Gastrocnemius medialis (tissue), 4 donors: ENCODE results near the gene FBXW11. TPM values are rescaled to one million over a fixed set of nuclear protein-coding genes. Genes with fewer than 3 reads are reported as not detected.

Experiments used
- ATAC-seq, 2 donors: fragments of 150-250 bp; one replicate each; pipeline ENCODE4 v1.9.1; 2016
- DNase-seq, 2 donors: peaks; one replicate each; pipeline ENCODE4 v3.0.0-alpha.2; 2019
- H3K27ac ChIP-seq, 4 donors: fragments of 200-600 bp; sonication (generic); 1 replicate in 1 of 4; 2 replicates in 3 of 4; pipeline ENCODE4 v1.5.1; 2016 to 2018; ENCODE audit warnings: mild to moderate bottlenecking in 2 of 4, moderate library complexity in 1 of 4
- H3K27me3 ChIP-seq, 3 donors: fragments of 200-600 bp; sonication (generic) in 2 of 3; 1 replicate in 1 of 3; 2 replicates in 2 of 3; pipeline versions ENCODE4 v1.5.1 to v1.6.0; 2016 to 2019; ENCODE audit warnings: mild to moderate bottlenecking in 1 of 3, moderate library complexity in 1 of 3
- H3K36me3 ChIP-seq, 2 donors: fragments of 200-600 bp; sonication (generic) in 1 of 2; one replicate each; pipeline ENCODE4 v1.5.1; 2017 to 2018
- H3K4me1 ChIP-seq, 2 donors: fragments of 200-600 bp; sonication (generic) in 1 of 2; one replicate each; pipeline ENCODE4 v1.5.1; 2016 to 2017; ENCODE audit warnings: mild to moderate bottlenecking in 2 of 2
- H3K4me3 ChIP-seq, 4 donors: fragments of 200-600 bp; sonication (generic) in 3 of 4; 1 replicate in 1 of 4; 2 replicates in 3 of 4; pipeline ENCODE4 v1.5.1; 2016 to 2019; ENCODE audit warnings: mild to moderate bottlenecking in 2 of 4
- H3K9me3 ChIP-seq, 3 donors: fragments of 200-600 bp; sonication (generic) in 2 of 3; 1 replicate in 1 of 3; 2 replicates in 2 of 3; pipeline ENCODE4 v1.5.1; 2016 to 2019
- POLR2A ChIP-seq, 2 donors: fragments of 450-650 bp; IDR thresholded peaks; one replicate each; pipeline ENCODE4 v1.6.1; 2017; ENCODE audit warnings: antibody characterized with exemption in 2 of 2, mild to moderate bottlenecking in 2 of 2, moderate library complexity in 2 of 2
- in situ Hi-C, 4 donors: fragments of 200-750 bp; cut with MboI; loops; one replicate each; pipeline versions ENCODE4 v1.15.0 to v1.8.0; 2017; ENCODE audit warnings: low sequenced_read_pairs in 4 of 4
- intact Hi-C: fragments of 100-400 bp; cut with DNase I; formaldehyde crosslinking; loops from one replicate; pipeline ENCODE4 v1.15.1; 2023; ENCODE audit warnings: low total_unique reads
- total RNA-seq, 4 donors: library from RNA; depleted of rRNA; stranded (reverse); fragments of >200 nt; gene quantifications; one replicate each; pipeline versions ENCODE4 v1.1.0 to v1.2.3, GENCODE V29; 2016
- TF ChIP-seq, protein P1 (sequence below), 5 experiments: fragments of 450-650 bp in 3 of 5; fragments of 200-600 bp in 2 of 5; sonication (generic) in 2 of 5; IDR thresholded peaks in 4 of 5; conservative IDR thresholded peaks in 1 of 5; 1 replicate in 4 of 5; 2 replicates in 1 of 5; pipeline ENCODE4 v1.5.1; 2016 to 2019; ENCODE audit warnings: antibody characterized with exemption in 5 of 5, mild to moderate bottlenecking in 3 of 5, moderate library complexity in 3 of 5

Gene FBXW11
- total RNA-seq, 4 donors from 2014 or later = 68.5 to 80.8 (median 72.2) TPM

DNA sequence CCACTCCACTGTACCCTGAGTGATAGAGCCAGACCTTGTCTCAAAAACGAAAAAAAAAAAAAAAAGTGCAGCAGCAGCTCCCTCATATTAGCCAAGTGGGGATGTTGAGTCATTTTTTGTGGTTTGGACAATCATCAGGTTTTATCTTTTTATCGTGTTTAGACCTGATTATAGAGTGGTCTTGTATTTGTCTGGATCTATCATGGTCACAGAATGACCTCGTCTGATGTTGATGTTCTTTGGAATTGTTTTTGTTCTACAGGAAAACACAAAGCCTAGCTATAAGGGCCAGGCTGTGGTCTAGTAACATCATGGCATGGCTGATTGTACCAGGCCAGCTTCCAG lies 1.6 kb upstream of the FBXW11 start:
- in situ Hi-C loops (no loop called here), intact Hi-C loops (no loop called here)
- Histone ChIP-seq H3K27me3 (no peaks in the 10 kb centered on the region), H3K9me3 (no peaks in the 10 kb centered on the region), H3K4me3 (no peak overlapping the region), H3K36me3 (no peaks in the 10 kb centered on the region), H3K27ac (no peak overlapping the region), H3K4me1 (peaks cover 35 to 36% of the 10 kb centered on the region in 2 donors)
- no peak for ATAC-seq
- DNase-seq = no peak
- TF ChIP-seq, protein P1, sequence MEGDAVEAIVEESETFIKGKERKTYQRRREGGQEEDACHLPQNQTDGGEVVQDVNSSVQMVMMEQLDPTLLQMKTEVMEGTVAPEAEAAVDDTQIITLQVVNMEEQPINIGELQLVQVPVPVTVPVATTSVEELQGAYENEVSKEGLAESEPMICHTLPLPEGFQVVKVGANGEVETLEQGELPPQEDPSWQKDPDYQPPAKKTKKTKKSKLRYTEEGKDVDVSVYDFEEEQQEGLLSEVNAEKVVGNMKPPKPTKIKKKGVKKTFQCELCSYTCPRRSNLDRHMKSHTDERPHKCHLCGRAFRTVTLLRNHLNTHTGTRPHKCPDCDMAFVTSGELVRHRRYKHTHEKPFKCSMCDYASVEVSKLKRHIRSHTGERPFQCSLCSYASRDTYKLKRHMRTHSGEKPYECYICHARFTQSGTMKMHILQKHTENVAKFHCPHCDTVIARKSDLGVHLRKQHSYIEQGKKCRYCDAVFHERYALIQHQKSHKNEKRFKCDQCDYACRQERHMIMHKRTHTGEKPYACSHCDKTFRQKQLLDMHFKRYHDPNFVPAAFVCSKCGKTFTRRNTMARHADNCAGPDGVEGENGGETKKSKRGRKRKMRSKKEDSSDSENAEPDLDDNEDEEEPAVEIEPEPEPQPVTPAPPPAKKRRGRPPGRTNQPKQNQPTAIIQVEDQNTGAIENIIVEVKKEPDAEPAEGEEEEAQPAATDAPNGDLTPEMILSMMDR (IDR thresholded peaks at IDR 0.05 in 4 of 5, conservative IDR thresholded peaks at IDR 0.05 in 1 of 5) = no peak
- TF ChIP-seq POLR2A (IDR thresholded peaks at IDR 0.05) = no peak

DNA sequence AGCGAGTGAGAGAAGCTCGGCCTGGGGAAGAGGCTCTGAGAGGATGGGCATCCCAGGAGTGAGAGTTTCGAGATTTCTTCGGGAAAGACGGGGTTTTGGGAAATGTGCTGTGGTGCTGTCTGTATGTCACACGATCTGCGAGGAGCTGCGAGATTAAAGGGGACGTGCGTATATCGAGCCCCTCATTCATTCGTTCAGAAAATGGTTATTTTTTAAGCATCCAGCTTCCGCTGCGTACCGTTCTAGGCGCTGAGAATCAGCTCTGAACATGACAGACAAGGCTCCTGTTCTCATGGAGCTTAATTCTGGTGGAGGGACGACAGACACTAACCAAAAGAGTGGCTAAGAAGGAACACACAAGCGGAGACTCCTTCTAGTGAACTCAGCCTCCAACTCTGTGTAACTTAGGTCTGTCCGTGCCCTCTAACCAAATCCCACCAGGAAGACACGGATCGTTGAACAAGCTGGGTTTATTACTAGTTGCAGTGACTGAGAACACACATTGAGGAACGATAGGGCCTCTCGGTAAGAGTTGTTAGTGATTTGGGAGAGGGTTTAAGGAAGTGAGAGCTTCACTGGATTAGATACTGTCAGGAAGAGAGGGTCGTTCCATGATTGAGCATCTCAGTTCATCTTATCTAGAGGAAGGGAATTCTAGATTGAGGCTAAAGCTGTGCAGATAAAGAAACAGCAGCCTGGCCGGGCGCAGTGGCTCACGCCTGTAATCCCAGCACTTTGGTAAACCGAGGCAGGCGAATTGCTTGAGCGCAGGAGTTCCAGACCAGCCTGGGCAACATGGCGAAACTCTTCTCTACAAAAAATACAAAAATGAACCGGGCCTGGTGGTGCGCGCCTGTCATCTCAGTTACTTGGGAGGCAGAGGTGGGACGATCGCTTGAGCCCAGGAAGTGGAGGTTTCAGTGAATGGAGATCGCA lies 1.0 kb upstream of the FBXW11 start:
- DNase-seq (no peak), ATAC-seq (peak in 1 of 2 donors; percentile 10)
- in situ Hi-C loops (no loop called here), intact Hi-C loops (loop anchor here (2.0 kb wide), 2 partner anchors 275 to 621 kb away; partner anchors contain the start of genes NPM1 and UBTD2)
- Histone ChIP-seq H3K4me1 (peaks cover 39 to 42% of the 10 kb centered on the region in 2 donors), H3K9me3 (no peaks in the 10 kb centered on the region), H3K4me3 (peak overlapping the region; percentile 80 to 99 (median 98)), H3K27me3 (no peaks in the 10 kb centered on the region), H3K27ac (peak overlapping the region; percentile 89 to 99 (median 94)), H3K36me3 (no peaks in the 10 kb centered on the region)
- TF ChIP-seq, protein P1 (IDR thresholded peaks at IDR 0.05 in 4 of 5, conservative IDR thresholded peaks at IDR 0.05 in 1 of 5) = no peak
- no peak for TF ChIP-seq POLR2A (IDR thresholded peaks at IDR 0.05)

DNA sequence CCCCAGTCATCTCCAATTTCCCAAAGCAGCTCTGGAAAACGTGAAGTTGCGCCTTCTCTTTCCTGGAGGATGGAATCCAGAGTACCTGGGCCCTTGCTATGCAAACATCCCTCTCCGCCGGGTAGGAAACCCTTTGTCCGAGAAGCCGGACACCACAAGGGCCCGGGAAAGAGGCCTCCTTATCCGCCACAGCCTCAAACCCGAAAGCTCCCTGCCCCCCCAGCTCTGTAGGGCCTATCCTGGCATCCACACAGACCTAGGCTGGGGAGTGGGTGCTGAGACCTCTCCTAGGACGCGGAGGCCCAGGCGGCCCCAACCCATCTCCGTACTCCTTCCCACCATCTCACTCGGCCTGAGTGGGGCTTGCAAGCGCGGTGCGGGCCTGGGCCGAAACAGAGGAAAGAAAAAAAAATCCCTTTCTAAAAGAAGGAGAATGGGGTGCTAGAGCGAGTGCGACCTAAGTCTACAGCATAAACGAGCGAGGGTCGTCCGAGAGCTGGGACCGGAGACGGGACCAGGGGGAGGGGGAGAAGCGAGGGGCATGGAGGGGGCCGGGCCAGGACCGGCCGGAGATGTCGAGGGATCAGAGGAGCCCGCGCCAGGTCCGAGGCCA lies 624 bp downstream of the FBXW11 start:
- intact Hi-C loops (loop anchor here (1.0 to 2.0 kb wide), 3 partner anchors 94 to 619 kb away; partner anchors contain the start of genes NPM1 and UBTD2), in situ Hi-C loops (no loop called here)
- no peaks in the 10 kb centered on the region for H3K27me3 ChIP-seq
- no peak for TF ChIP-seq POLR2A (IDR thresholded peaks at IDR 0.05)
- TF ChIP-seq, protein P1 (IDR thresholded peaks at IDR 0.05 in 4 of 5, conservative IDR thresholded peaks at IDR 0.05 in 1 of 5) = no peak
- peak overlapping the region; percentile 89 to 99 (median 94) for H3K27ac ChIP-seq
- peak overlapping the region; percentile 80 to 99 (median 98) for H3K4me3 ChIP-seq
- H3K9me3 ChIP-seq = no peaks in the 10 kb centered on the region
- DNase-seq = peak in 1 of 2 donors; percentile 13
- H3K4me1 ChIP-seq = peaks cover 48 to 54% of the 10 kb centered on the region in 2 donors
- H3K36me3 ChIP-seq = no peaks in the 10 kb centered on the region
- ATAC-seq = peak; percentile 2 to 11

DNA sequence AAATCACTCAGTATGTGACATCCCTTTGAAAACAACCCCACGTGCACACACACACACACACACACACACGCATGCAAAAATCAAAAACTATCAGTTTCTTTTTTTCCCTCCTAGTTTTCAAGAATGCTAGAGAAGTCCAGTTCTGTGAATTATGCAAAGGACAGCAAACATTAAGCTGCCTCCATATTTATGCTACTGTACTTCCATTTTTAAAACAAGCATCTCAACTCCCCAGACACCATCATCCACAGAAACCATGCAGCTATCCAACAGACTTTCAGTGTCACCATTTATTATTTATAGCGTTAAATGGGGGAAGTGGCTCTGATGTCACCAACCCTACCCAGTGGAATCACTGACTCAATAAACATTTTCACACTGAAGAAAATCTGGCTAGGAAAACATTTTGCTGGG lies 1.6 kb downstream of the FBXW11 start:
- intact Hi-C loops = no loop called here
- Histone ChIP-seq H3K4me1 (peaks cover 54 to 63% of the 10 kb centered on the region in 2 donors), H3K36me3 (no peaks in the 10 kb centered on the region), H3K27me3 (no peaks in the 10 kb centered on the region), H3K27ac (peak overlapping the region; percentile 89 to 99 (median 94)), H3K9me3 (no peaks in the 10 kb centered on the region), H3K4me3 (peak overlapping the region; percentile 80 to 99 (median 98))
- TF ChIP-seq, protein P1 (IDR thresholded peaks at IDR 0.05 in 4 of 5, conservative IDR thresholded peaks at IDR 0.05 in 1 of 5) = no peak
- TF ChIP-seq POLR2A (IDR thresholded peaks at IDR 0.05) = no peak
- in situ Hi-C loops = no loop called here
- DNase-seq (no peak), ATAC-seq (no peak)
